Inflammatory macrophage treated with lipopolysaccharide for 4 hours (primary cell): Measurements from ENCODE around the gene ZSWIM5.
"Not testable (repeated sequence)": the region's sequence is repeated elsewhere in the genome, so short reads cannot be mapped to it uniquely, and the experiment has no call there.

ENCODE experiments used
- DNase-seq: peaks from one replicate; pipeline ENCODE4 v3.0.0-alpha.2; 2020

Gene ZSWIM5

GRCh38 chr1:45076959-45077358 lies 129.4 kb downstream of the ZSWIM5 start:
- DNase-seq = not testable (repeated sequence)

DNA sequence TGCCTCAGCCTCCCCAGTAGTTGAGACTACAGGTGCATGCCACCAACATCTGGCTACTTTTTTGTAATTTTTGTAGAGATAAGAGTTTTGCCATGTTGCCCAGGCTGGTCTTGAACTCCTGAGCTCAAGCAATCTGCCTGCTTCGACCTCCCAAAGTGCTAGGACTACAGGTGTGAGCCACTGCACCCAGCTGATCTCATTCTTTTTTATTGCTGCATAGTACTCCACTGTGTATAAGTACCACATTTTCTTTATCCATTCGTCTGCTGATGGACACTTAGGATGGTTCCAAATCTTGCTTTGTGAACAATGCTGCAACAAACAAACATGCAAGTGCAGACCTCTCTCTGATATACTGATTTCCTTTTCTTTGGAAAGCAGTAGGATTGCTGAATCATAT lies 134.8 kb downstream of the ZSWIM5 start:
- no peak for DNase-seq

GRCh38 chr1:45067806-45068205 lies 138.6 kb downstream of the ZSWIM5 start:
- no peak for DNase-seq

- DNase-seq = no peak
These were observed 141.3 kb downstream of the ZSWIM5 start for GRCh38 chr1:45065083-45065482.

GRCh38 chr1:45062463-45062862 lies 143.9 kb downstream of the ZSWIM5 start:
- DNase-seq = not testable (repeated sequence)

DNA sequence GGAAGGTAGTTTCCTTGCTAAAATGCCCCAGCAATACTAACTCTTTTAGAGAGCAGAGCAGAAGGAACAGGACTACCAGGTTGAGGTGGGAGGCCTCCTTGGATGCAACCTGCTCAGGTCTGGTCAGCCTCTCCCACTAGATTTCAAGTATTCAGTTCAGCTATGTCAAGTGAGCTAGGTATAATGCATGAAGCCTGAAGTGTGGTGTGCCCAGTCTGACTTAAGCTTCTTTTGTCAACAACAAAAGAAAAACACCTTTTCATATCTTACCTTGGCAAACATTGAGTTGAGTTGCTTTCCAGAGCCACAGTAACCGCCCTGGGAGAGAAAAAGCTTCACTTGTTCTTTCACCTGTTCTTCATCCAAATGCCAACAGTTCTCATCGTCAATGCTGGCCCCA lies 146.6 kb downstream of the ZSWIM5 start:
- DNase-seq = no peak

GRCh38 chr1:45057542-45057941 lies 148.9 kb downstream of the ZSWIM5 start:
- no peak for DNase-seq

GRCh38 chr1:45051005-45051772 lies 155.2 kb downstream of the ZSWIM5 start:
- DNase-seq = peak; percentile 26

DNA sequence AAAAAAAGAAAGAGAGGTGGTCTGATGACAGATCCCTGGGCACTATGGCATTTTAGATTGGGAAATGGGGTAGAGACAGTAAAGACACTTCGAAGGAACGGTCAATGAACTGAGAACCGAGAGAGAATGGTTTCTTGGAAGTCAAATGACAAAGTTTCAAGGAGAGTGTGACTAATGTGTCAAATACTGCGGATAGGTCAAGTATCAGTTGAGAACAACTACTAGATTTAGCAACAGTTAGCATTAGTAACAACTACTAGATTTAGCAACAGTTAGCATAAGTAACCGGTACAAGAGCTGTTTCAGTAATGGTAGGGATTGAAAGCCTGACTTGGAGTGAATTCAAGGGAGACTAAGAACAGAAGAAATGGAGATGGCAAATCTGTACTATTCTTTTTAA lies 159.4 kb downstream of the ZSWIM5 start:
- peak; percentile 66 for DNase-seq

DNA sequence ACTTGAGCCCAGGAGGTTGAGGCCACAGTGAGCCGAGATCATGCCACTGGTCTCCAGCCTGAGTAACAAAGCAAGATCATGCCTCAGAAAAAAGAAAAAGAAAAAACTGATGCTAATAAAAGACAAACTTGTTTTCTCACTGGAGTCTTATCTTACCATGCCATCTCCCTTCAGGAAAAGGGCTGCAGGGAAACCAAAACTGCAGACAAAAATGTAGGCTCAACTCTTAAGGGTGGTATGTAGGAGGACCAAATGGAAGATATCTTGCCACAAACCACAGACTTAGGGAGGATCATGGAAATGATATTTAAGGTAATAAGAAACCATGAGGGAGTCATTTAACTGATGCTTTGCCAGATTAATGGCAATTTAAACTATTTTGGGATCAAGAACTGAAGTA lies 161.5 kb downstream of the ZSWIM5 start:
- no peak for DNase-seq

DNA sequence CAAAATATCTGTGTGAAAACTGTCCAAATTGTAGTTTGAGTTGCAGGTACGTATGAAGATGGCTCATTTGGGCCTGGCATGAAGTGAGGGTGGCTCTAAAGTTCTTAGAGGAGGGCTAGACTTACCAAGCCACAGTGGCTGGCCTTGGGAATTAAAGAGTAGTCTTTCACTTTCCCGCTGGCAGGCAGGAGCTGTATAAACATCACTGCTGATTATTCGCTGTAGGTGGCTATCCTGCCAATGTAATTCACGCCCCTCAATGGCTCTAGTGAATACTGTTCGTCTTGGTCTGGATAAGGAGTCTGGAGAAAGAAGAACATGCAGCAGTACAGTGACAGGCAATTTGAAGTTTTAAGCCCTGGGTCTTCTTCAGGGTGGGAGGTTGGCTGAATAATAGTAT lies 163.3 kb downstream of the ZSWIM5 start:
- no peak for DNase-seq

DNA sequence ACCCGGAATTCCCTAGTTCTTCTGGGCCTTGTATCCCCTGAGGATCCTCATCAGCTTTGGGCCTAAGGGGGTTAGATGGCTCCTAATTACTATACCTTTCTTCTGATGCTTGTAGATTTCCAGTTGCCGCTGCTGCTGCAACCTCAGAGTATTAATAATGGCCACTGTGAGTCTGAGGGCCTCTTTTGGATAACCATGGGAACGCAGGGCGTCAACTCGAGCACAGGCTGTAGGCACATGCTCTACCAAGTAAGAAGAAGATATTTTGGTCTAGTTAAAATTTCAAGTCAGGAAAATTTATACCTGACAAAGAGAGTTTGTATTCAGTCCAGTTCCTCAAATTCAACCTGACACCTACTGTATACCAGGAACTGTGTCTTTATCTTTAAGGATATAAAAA lies 166.1 kb downstream of the ZSWIM5 start:
- DNase-seq = no peak

- DNase-seq = no peak
These were observed 167.6 kb downstream of the ZSWIM5 start for GRCh38 chr1:45038661-45039364.

GRCh38 chr1:45038240-45038639 lies 168.2 kb downstream of the ZSWIM5 start:
- DNase-seq = no peak

- no peak for DNase-seq
These were observed 168.9 kb downstream of the ZSWIM5 start for GRCh38 chr1:45037456-45037855.

DNA sequence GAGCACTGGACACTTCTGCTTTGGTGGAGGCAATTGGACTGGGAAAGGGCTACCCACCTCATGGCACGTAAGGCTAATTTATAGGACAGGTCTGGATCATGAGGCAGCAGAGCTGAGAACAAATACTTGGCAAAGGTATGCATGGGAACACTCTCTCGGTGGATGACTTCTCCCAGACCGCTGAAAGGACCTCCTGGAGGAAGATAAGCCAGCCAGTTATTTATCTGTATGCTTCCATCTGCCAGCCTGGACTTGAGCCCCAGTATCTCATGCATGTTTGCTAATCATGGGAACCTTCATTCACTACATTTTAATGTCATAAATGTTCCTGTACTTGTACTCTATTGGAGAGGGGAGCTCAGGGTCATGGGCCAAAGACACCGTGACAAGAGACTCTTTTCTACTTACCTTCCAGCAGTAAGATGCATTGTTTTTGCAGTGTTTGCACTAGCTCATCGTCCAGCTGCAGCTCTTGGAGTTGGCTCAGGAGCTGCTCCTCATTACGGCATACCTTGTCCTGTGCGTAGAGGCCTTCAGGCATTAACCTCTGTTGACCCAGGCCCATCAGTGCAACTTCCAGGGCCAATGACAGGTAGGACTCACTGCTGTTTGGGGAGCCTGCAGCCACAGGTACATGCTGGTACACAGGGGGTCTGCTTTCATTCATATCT lies 170.6 kb downstream of the ZSWIM5 start:
- no peak for DNase-seq

- no peak for DNase-seq
These were observed 173.0 kb downstream of the ZSWIM5 start for GRCh38 chr1:45033356-45033755.

DNA sequence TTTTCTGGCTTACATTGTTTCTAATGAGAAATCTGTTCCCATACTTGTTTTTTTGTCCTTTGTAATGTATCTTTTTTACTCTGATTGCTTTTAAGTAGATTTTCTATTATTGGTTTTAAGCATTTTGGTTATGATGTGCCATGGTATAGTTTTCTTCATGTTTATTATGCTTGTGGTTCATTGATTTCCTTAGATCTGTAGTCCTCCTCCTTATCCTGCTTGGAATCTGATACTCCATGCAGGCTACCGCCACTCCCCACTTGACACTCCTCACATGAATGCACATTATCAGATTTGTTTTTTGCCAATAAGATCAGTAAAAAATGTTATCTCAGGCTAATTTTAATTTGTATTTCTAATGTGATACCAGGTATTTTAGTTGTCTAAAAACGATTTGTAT lies 173.6 kb downstream of the ZSWIM5 start:
- DNase-seq = no peak

GRCh38 chr1:45026446-45026845 lies 180.0 kb downstream of the ZSWIM5 start:
- DNase-seq = no peak

DNA sequence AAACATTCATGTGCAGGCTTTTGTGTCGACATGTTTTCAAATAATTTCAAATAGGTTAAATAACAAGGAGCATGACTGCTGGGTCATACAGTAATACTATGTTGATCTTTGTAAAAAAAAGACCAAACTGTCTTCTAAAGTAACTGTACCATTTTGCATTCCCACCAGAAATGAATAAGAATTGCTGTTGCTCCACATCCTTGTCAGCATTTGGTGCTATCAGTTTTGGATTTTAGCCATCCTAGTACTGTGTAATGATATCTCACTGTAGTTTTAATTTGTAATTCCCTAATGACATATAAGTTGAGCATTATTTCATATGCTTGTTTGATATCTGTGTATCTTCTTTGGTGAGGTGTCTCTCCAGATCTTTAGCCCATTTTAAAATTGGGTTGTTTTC lies 182.7 kb downstream of the ZSWIM5 start:
- DNase-seq = no peak

- peak; percentile 54 for DNase-seq
These were observed 187.7 kb downstream of the ZSWIM5 start for GRCh38 chr1:45018599-45019230.

DNA sequence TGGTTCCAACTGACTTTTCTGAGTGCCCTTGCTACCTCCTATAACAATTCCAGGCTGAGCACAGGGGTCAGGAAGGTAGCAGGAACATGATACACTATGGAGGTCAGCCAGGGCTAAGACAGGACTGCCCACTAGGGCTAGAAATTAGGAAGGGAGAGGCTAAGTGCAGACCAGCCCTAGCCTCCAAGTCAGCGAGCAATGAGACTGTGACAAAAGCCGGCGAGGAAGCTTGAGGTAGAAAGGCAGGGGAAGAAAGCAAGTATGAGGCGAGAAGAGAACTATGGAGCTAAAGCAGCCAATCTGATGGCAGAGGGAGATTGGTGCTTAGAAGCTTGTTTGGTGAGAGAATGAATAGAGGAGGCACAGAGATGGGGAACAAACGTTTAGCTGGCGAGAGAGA lies 189.6 kb downstream of the ZSWIM5 start:
- no peak for DNase-seq

DNA sequence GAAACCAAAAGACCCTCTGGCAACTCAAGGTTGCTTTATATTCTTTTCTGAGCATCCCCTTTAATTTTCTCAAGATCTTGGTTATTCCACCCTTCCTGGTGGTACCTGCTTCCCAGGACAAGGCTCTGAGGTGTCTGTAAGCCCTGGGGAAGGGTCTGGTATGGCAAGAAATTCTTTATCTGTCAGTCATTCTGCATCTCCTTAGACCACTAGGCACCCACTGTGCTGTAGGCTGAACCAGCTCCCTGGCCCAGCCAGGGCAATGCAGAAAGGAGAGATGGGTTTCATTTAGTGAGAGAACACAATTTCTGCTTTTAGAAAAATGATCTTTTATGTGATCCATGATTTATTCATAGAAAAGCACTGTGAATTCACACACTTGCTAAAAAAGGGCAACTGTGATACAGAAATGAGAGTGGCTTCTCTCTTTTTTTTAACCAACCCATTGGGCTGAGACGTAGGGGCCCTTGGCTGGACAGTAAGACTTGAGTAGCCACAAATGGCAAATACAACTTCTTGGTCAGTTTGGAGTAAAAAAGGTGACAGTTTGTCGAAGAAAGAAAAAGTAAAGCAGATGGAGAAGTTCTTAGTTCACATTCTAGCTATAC lies 190.2 kb downstream of the ZSWIM5 start:
- DNase-seq = no peak
